Myocyte (in vitro differentiated cells): ENCODE measurements around the gene TSPEAR. TPM values are rescaled to one million over a fixed set of nuclear protein-coding genes. Genes with fewer than 3 reads are reported as not detected.

ENCODE experiments used
- DNase-seq: peaks from one replicate; pipeline ENCODE4 v3.0.0-alpha.2; 2012; ENCODE audit warnings: low read depth
- total RNA-seq: library from RNA; depleted of rRNA; stranded (reverse); fragments of >200 nt; gene quantifications from 2 replicates; pipeline ENCODE4 v1.2.3, GENCODE V29; 2014

TSPEAR gene
- total RNA-seq, 1 donor from 2014 or later: not detected

- DNase-seq: no peak
These were observed 179.5 kb downstream of the TSPEAR start for GRCh38 chr21:44531606-44532564.

- no peak for DNase-seq
These were observed 180.3 kb downstream of the TSPEAR start for GRCh38 chr21:44530903-44531605.

- DNase-seq: no peak
These were observed 181.0 kb downstream of the TSPEAR start for GRCh38 chr21:44530221-44530902.

- no peak for DNase-seq
These were observed 181.8 kb downstream of the TSPEAR start for GRCh38 chr21:44529503-44530125.

- no peak for DNase-seq
These were observed 182.4 kb downstream of the TSPEAR start for GRCh38 chr21:44529011-44529421.

- DNase-seq: no peak
These were observed 182.8 kb downstream of the TSPEAR start for GRCh38 chr21:44528634-44528995.

- DNase-seq: no peak
These were observed 183.3 kb downstream of the TSPEAR start for GRCh38 chr21:44527983-44528633.

GRCh38 chr21:44527156-44527982, 184.0 kb downstream of the TSPEAR start:
- no peak for DNase-seq

- no peak for DNase-seq
These were observed 185.0 kb downstream of the TSPEAR start for GRCh38 chr21:44526096-44526997.

- no peak for DNase-seq
These were observed 185.8 kb downstream of the TSPEAR start for GRCh38 chr21:44525391-44526095.

GRCh38 chr21:44524414-44525371, 186.7 kb downstream of the TSPEAR start:
- DNase-seq: no peak

GRCh38 chr21:44523567-44524413, 187.6 kb downstream of the TSPEAR start:
- no peak for DNase-seq

GRCh38 chr21:44522753-44523204, 188.6 kb downstream of the TSPEAR start:
- no peak for DNase-seq

GRCh38 chr21:44521928-44522752, 189.2 kb downstream of the TSPEAR start:
- DNase-seq: no peak

GRCh38 chr21:44521301-44521927, 190.0 kb downstream of the TSPEAR start:
- DNase-seq: no peak
